Measurements from ENCODE around the gene SEZ6L.

The SEZ6L gene

DNA sequence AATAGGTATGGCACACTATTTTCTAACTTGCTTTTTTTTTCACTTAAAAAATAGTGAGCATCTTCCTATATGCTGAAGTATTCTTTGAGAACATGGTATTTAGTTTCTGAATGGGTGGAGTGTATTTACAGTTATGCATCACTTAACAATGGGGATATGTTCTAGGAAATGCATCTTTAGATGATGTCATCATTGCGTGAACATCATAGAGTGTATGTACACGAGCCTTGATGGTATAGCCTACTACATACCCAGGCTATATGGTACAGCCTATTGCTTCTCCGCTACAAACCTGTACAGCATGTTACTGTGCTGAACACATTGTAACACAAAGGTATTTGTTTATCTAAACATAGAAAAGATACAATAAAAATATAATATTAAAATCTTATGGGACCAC is 135.5 kb downstream of the SEZ6L start:
- Histone ChIP-seq H3K27me3 (ENCODE audit: control insufficient read depth in 5 of 5, insufficient read depth in 4 of 5, low read length in 5 of 5) (peaks cover 6 to 22% (median 16%) of the 10 kb centered on the region in 5 donors), H3K9ac (ENCODE audit: low read length in 5 of 5) (no peak overlapping the region), H3K9me3 (ENCODE audit: control insufficient read depth in 5 of 5, low read length in 5 of 5) (peaks cover 0 to under 1% (median 0%) of the 10 kb centered on the region in 5 donors), H3K36me3 (ENCODE audit: control insufficient read depth in 5 of 5, insufficient read depth in 5 of 5, low read length in 5 of 5) (no peaks in the 10 kb centered on the region), H3K4me1 (ENCODE audit: control insufficient read depth in 5 of 5, insufficient read depth in 5 of 5, low read length in 5 of 5) (no peaks in the 10 kb centered on the region), H3K27ac (ENCODE audit: low read depth, low read length) (no peak overlapping the region), H3K4me3 (ENCODE audit: low read depth in 1 of 5, low read length in 5 of 5) (no peak overlapping the region)

DNA sequence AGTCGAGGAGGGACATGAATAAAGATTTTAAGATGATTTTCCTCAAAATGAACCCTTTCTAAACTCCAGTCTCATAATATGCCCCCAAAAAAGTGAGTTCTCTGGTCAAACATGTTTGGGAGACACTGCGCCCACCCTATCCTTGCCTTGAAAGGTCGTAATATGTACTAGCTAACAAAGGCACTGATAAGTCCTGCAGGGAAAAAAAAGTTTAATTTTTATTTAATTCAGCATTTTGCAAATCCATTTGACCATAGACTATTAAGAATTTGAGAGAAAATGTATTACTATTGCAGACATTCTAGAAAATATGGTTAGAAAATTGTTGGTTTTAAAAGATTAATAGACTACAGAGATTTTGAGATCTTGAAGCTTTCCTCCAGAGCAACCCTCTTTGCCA is 139.2 kb downstream of the SEZ6L start:
- peaks cover 9 to 14% (median 13%) of the 10 kb centered on the region in 5 donors for H3K27me3 ChIP-seq (ENCODE audit: control insufficient read depth in 5 of 5, insufficient read depth in 4 of 5, low read length in 5 of 5)
- no peak overlapping the region for H3K27ac ChIP-seq (ENCODE audit: low read depth, low read length)
- H3K9ac ChIP-seq (ENCODE audit: low read length in 5 of 5): no peak overlapping the region
- no peak overlapping the region for H3K4me3 ChIP-seq (ENCODE audit: low read depth in 1 of 5, low read length in 5 of 5)
- no peaks in the 10 kb centered on the region for H3K9me3 ChIP-seq (ENCODE audit: control insufficient read depth in 5 of 5, low read length in 5 of 5)
- no peaks in the 10 kb centered on the region for H3K4me1 ChIP-seq (ENCODE audit: control insufficient read depth in 5 of 5, insufficient read depth in 5 of 5, low read length in 5 of 5)
- H3K36me3 ChIP-seq (ENCODE audit: control insufficient read depth in 5 of 5, insufficient read depth in 5 of 5, low read length in 5 of 5): no peaks in the 10 kb centered on the region

GRCh38 chr22:26310616-26311015 is 141.4 kb downstream of the SEZ6L start:
- H3K4me3 ChIP-seq (ENCODE audit: low read depth in 1 of 5, low read length in 5 of 5): no peak overlapping the region
- H3K27ac ChIP-seq (ENCODE audit: low read depth, low read length): no peak overlapping the region
- H3K9me3 ChIP-seq (ENCODE audit: control insufficient read depth in 5 of 5, low read length in 5 of 5): no peaks in the 10 kb centered on the region
- no peak overlapping the region for H3K9ac ChIP-seq (ENCODE audit: low read length in 5 of 5)
- H3K36me3 ChIP-seq (ENCODE audit: control insufficient read depth in 5 of 5, insufficient read depth in 5 of 5, low read length in 5 of 5): no peaks in the 10 kb centered on the region
- H3K4me1 ChIP-seq (ENCODE audit: control insufficient read depth in 5 of 5, insufficient read depth in 5 of 5, low read length in 5 of 5): no peaks in the 10 kb centered on the region
- H3K27me3 ChIP-seq (ENCODE audit: control insufficient read depth in 5 of 5, insufficient read depth in 4 of 5, low read length in 5 of 5): peaks cover 5 to 19% (median 14%) of the 10 kb centered on the region in 5 donors

- Histone ChIP-seq H3K27me3 (ENCODE audit: control insufficient read depth in 5 of 5, insufficient read depth in 4 of 5, low read length in 5 of 5) (peaks cover 5 to 15% (median 8%) of the 10 kb centered on the region in 5 donors), H3K9me3 (ENCODE audit: control insufficient read depth in 5 of 5, low read length in 5 of 5) (no peaks in the 10 kb centered on the region), H3K36me3 (ENCODE audit: control insufficient read depth in 5 of 5, insufficient read depth in 5 of 5, low read length in 5 of 5) (no peaks in the 10 kb centered on the region), H3K9ac (ENCODE audit: low read length in 5 of 5) (no peak overlapping the region), H3K4me1 (ENCODE audit: control insufficient read depth in 5 of 5, insufficient read depth in 5 of 5, low read length in 5 of 5) (no peaks in the 10 kb centered on the region), H3K4me3 (ENCODE audit: low read depth in 1 of 5, low read length in 5 of 5) (no peak overlapping the region), H3K27ac (ENCODE audit: low read depth, low read length) (no peak overlapping the region)
Measured at GRCh38 chr22:26313291-26313690, 144.0 kb downstream of the SEZ6L start.

DNA sequence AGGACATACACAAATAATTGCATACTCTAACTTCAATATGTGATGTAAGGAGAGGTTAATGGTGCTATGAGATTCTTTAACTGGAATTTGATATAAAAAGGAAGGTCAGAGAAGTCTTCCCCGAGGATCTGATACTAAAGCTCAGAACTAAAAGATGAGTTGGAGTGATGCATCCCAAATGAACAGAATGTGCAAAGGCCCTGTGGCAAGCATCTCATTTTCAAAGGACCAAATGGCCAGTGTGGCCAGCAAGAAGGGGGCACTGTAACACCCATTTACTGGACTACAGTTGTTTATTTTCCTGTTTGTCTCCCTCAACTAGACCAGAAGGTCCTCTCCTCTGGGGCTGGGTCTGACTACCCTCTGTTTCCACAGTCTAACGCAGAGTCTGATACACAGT is 144.9 kb downstream of the SEZ6L start:
- Histone ChIP-seq H3K9me3 (ENCODE audit: control insufficient read depth in 5 of 5, low read length in 5 of 5) (no peaks in the 10 kb centered on the region), H3K9ac (ENCODE audit: low read length in 5 of 5) (no peak overlapping the region), H3K4me1 (ENCODE audit: control insufficient read depth in 5 of 5, insufficient read depth in 5 of 5, low read length in 5 of 5) (no peaks in the 10 kb centered on the region), H3K27ac (ENCODE audit: low read depth, low read length) (no peak overlapping the region), H3K4me3 (ENCODE audit: low read depth in 1 of 5, low read length in 5 of 5) (no peak overlapping the region), H3K36me3 (ENCODE audit: control insufficient read depth in 5 of 5, insufficient read depth in 5 of 5, low read length in 5 of 5) (no peaks in the 10 kb centered on the region), H3K27me3 (ENCODE audit: control insufficient read depth in 5 of 5, insufficient read depth in 4 of 5, low read length in 5 of 5) (peaks cover 5 to 15% (median 8%) of the 10 kb centered on the region in 5 donors)

DNA sequence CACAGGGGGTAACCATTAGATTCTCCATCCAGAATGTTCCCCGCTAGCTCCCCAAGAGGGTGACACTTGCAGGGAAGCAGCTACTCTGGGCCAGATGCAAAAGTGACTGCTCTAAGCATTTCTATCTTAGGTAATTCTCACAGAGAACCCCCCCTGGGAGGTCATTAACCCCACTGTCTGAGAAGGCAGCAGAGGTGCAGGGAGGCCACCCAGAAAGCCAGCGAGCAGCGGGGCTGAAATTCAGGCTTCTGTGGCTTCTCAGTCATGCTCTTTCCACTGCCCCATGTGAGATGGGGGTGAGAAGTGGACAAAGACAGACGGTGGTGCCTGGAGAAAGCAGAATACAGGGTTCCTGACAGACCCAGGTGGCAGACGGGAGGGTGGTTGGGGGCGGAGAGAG is 145.4 kb downstream of the SEZ6L start:
- Histone ChIP-seq H3K4me1 (ENCODE audit: control insufficient read depth in 5 of 5, insufficient read depth in 5 of 5, low read length in 5 of 5) (no peaks in the 10 kb centered on the region), H3K4me3 (ENCODE audit: low read depth in 1 of 5, low read length in 5 of 5) (no peak overlapping the region), H3K27me3 (ENCODE audit: control insufficient read depth in 5 of 5, insufficient read depth in 4 of 5, low read length in 5 of 5) (peaks cover 5 to 15% (median 8%) of the 10 kb centered on the region in 5 donors), H3K9me3 (ENCODE audit: control insufficient read depth in 5 of 5, low read length in 5 of 5) (no peaks in the 10 kb centered on the region), H3K36me3 (ENCODE audit: control insufficient read depth in 5 of 5, insufficient read depth in 5 of 5, low read length in 5 of 5) (no peaks in the 10 kb centered on the region), H3K9ac (ENCODE audit: low read length in 5 of 5) (no peak overlapping the region), H3K27ac (ENCODE audit: low read depth, low read length) (no peak overlapping the region)

DNA sequence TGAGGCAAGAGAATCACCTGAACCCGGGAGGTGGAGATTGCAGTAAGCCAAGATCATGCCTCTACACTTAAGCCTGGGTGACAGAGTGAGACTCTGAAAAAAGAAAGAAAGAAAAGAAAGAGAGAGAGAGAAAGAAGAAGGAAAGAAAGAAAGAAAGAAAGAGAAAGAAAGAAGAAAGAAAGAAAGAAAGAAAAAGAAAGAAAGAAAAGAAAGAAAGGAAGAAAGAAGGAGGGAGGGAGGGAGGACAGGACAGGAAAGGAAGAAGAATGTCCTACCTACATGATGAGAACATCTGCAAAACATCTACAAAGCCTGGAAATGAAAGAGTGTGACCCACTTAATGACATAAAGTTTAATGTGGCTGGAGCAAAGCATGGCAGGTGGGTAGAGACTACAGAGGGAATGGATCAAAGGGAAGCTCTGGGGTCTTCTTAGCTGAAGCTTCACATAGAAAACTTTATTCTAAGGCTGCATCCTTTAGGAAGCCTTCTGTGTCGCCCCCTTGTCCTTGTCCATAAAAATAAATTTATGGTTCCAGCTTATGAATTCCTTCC is 147.5 kb downstream of the SEZ6L start:
- Histone ChIP-seq H3K36me3 (ENCODE audit: control insufficient read depth in 5 of 5, insufficient read depth in 5 of 5, low read length in 5 of 5) (no peaks in the 10 kb centered on the region), H3K27me3 (ENCODE audit: control insufficient read depth in 5 of 5, insufficient read depth in 4 of 5, low read length in 5 of 5) (peaks cover 5 to 9% (median 7%) of the 10 kb centered on the region in 5 donors), H3K9ac (ENCODE audit: low read length in 5 of 5) (no peak overlapping the region), H3K27ac (ENCODE audit: low read depth, low read length) (no peak overlapping the region), H3K4me3 (ENCODE audit: low read depth in 1 of 5, low read length in 5 of 5) (no peak overlapping the region), H3K9me3 (ENCODE audit: control insufficient read depth in 5 of 5, low read length in 5 of 5) (peaks cover 0 to 2% (median 0%) of the 10 kb centered on the region in 5 donors), H3K4me1 (ENCODE audit: control insufficient read depth in 5 of 5, insufficient read depth in 5 of 5, low read length in 5 of 5) (peaks cover 0 to 4% (median 0%) of the 10 kb centered on the region in 5 donors)

DNA sequence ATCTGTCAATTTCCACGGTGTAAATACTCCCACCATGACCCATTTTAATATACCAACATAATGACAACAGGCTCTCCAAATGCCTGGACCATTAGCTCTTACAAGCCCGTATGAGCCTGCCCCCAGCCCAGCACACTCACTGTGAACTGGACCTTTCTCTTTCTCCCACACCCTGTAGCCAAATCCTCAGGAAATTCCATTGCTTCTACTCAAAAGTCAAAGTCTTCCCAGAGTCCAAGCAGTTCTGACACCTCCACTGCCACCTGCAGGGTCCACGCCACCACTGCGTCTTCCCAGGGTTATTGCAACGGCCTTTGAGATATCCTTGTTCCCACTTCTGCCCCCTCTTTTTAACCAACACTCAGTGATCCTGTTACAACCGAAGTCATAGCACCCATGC is 149.7 kb downstream of the SEZ6L start:
- H3K9ac ChIP-seq (ENCODE audit: low read length in 5 of 5): no peak overlapping the region
- peaks cover 0 to 12% (median 2%) of the 10 kb centered on the region in 5 donors for H3K27me3 ChIP-seq (ENCODE audit: control insufficient read depth in 5 of 5, insufficient read depth in 4 of 5, low read length in 5 of 5)
- H3K4me3 ChIP-seq (ENCODE audit: low read depth in 1 of 5, low read length in 5 of 5): no peak overlapping the region
- H3K9me3 ChIP-seq (ENCODE audit: control insufficient read depth in 5 of 5, low read length in 5 of 5): peaks cover 0 to 2% (median 0%) of the 10 kb centered on the region in 5 donors
- H3K4me1 ChIP-seq (ENCODE audit: control insufficient read depth in 5 of 5, insufficient read depth in 5 of 5, low read length in 5 of 5): peaks cover 0 to 4% (median 0%) of the 10 kb centered on the region in 5 donors
- H3K27ac ChIP-seq (ENCODE audit: low read depth, low read length): no peak overlapping the region
- H3K36me3 ChIP-seq (ENCODE audit: control insufficient read depth in 5 of 5, insufficient read depth in 5 of 5, low read length in 5 of 5): no peaks in the 10 kb centered on the region

- Histone ChIP-seq H3K36me3 (ENCODE audit: control insufficient read depth in 5 of 5, insufficient read depth in 5 of 5, low read length in 5 of 5) (no peaks in the 10 kb centered on the region), H3K27ac (ENCODE audit: low read depth, low read length) (no peak overlapping the region), H3K4me1 (ENCODE audit: control insufficient read depth in 5 of 5, insufficient read depth in 5 of 5, low read length in 5 of 5) (peaks cover 0 to 4% (median 0%) of the 10 kb centered on the region in 5 donors), H3K9ac (ENCODE audit: low read length in 5 of 5) (no peak overlapping the region), H3K4me3 (ENCODE audit: low read depth in 1 of 5, low read length in 5 of 5) (no peak overlapping the region), H3K9me3 (ENCODE audit: control insufficient read depth in 5 of 5, low read length in 5 of 5) (peaks cover 0 to 2% (median 0%) of the 10 kb centered on the region in 5 donors), H3K27me3 (ENCODE audit: control insufficient read depth in 5 of 5, insufficient read depth in 4 of 5, low read length in 5 of 5) (peaks cover 6 to 16% (median 7%) of the 10 kb centered on the region in 5 donors)
Measured at GRCh38 chr22:26320447-26320846, 151.2 kb downstream of the SEZ6L start.

DNA sequence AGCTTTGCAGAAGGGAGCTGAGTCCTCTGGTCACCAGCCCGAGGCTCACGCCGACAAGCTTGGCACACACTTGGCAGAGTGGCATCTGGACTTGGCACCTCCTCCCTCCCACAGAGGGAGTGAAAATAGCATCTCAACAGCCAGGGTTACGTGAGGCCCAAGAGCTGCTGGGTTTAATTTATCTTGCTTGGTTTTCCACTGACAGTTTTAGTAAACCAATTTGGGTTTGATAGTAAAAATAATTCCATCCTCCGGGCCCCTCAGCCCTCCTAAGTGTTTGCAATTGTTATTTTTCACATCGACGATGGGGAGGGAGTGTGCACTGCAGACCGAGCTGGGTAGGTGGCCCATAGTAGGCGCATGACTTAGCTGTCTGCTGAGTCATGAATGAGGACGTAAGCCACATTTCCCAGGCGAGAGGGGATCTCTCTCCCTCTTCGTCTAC is 152.2 kb downstream of the SEZ6L start:
- Histone ChIP-seq H3K4me3 (ENCODE audit: low read depth in 1 of 5, low read length in 5 of 5) (no peak overlapping the region), H3K9me3 (ENCODE audit: control insufficient read depth in 5 of 5, low read length in 5 of 5) (peaks cover 0 to 2% (median 0%) of the 10 kb centered on the region in 5 donors), H3K36me3 (ENCODE audit: control insufficient read depth in 5 of 5, insufficient read depth in 5 of 5, low read length in 5 of 5) (no peaks in the 10 kb centered on the region), H3K9ac (ENCODE audit: low read length in 5 of 5) (no peak overlapping the region), H3K4me1 (ENCODE audit: control insufficient read depth in 5 of 5, insufficient read depth in 5 of 5, low read length in 5 of 5) (peaks cover 0 to 4% (median 0%) of the 10 kb centered on the region in 5 donors), H3K27me3 (ENCODE audit: control insufficient read depth in 5 of 5, insufficient read depth in 4 of 5, low read length in 5 of 5) (peaks cover 6 to 18% (median 14%) of the 10 kb centered on the region in 5 donors), H3K27ac (ENCODE audit: low read depth, low read length) (no peak overlapping the region)

Data from subcutaneous abdominal adipose tissue (tissue), 5 donors.